Stomach (tissue), 9 donors: ENCODE results near the gene KDM8. TPM values are rescaled to one million over a fixed set of nuclear protein-coding genes. Genes with fewer than 3 reads are reported as not detected.
A peak's percentile ranks its signal among the peaks of the same experiment; 100 is the strongest.

Experiments used
- DNase-seq, 2 donors: peaks; one replicate each; pipeline versions ENCODE4 v3.0.0 to v3.0.0-alpha.2; 2013 to 2019
- H3K27ac ChIP-seq, 5 donors: fragments of 200-600 bp in 4 of 5; sonication (generic) in 4 of 5; one replicate each; pipeline ENCODE4 v1.5.1; 2013 to 2019; ENCODE audit warnings: mild to moderate bottlenecking in 1 of 5, moderate library complexity in 1 of 5
- H3K27me3 ChIP-seq, 3 donors: fragments of 200-600 bp; sonication (generic); one replicate each; pipeline ENCODE4 v1.5.1; 2017 to 2019; ENCODE audit warnings: mixed run types in 1 of 3
- H3K36me3 ChIP-seq, 4 donors: fragments of 200-600 bp; sonication (generic); 1 replicate in 3 of 4; 2 replicates in 1 of 4; pipeline ENCODE4 v1.5.1; 2016 to 2019
- H3K4me1 ChIP-seq, 4 donors: fragments of 200-600 bp; sonication (generic); one replicate each; pipeline ENCODE4 v1.5.1; 2016 to 2019
- H3K4me3 ChIP-seq, 4 donors: fragments of 200-600 bp; sonication (generic) in 3 of 4; one replicate each; pipeline ENCODE4 v1.5.1; 2016 to 2019; ENCODE audit warnings: mild to moderate bottlenecking in 1 of 4
- H3K9me3 ChIP-seq, 4 donors: fragments of 200-600 bp; sonication (generic); one replicate each; pipeline ENCODE4 v1.5.1; 2016 to 2019
- EP300 ChIP-seq: sonication (generic); formaldehyde crosslinking; IDR thresholded peaks from one replicate; pipeline ENCODE4 v1.6.1; 2017; ENCODE audit warnings: antibody characterized with exemption
- POLR2A ChIP-seq, 4 donors: fragments of 450-650 bp; IDR thresholded peaks; one replicate each; pipeline ENCODE4 v1.6.1; 2016; ENCODE audit warnings: antibody characterized with exemption in 4 of 4, control low read depth in 2 of 4, mild to moderate bottlenecking in 1 of 4, moderate library complexity in 1 of 4
- POLR2AphosphoS5 ChIP-seq, 3 donors: sonication (generic); formaldehyde crosslinking; IDR thresholded peaks; one replicate each; pipeline ENCODE4 v1.6.1; 2016; ENCODE audit warnings: antibody characterized with exemption in 3 of 3
- WGBS, 5 donors: extraction: QIAGEN DNeasy Blood & Tissue Kit in 3 of 5; methylation state at CpG; one replicate each; pipeline versions ENCODE4 v1.1.5 to v1.1.7; 2013 to 2018; 5-methylcytosine and 5-hydroxymethylcytosine counted together
- intact Hi-C: fragments of 100-400 bp; cut with DNase I; formaldehyde crosslinking; loops from one replicate; pipeline ENCODE4 v1.15.1; 2023; ENCODE audit warnings: low total_unique reads
- polyA plus RNA-seq, 3 donors: library from polyadenylated mRNA; stranded (reverse); fragments of 200-250 nt; gene quantifications; one replicate each; pipeline ENCODE4 v1.2.3, GENCODE V29; 2013
- total RNA-seq, 5 donors: library from RNA; depleted of rRNA; stranded (reverse); fragments of >200 nt; gene quantifications; one replicate each; pipeline versions ENCODE4 v1.1.0 to v1.2.3, GENCODE V29; 2014 to 2016
- TF ChIP-seq, protein P1 (sequence below), 7 experiments: fragments of 450-650 bp in 4 of 7; fragments of 200-600 bp in 3 of 7; sonication (generic) in 3 of 7; IDR thresholded peaks; one replicate each; pipeline ENCODE4 v1.5.1; 2016 to 2019; ENCODE audit warnings: antibody characterized with exemption in 7 of 7, control low read depth in 2 of 7, mild to moderate bottlenecking in 1 of 7
- donor health status: healthy with polysubstance abuse.
- donor health status: Bipolar disorder and iron deficiency.
- donor health status: healthy.

KDM8 gene
- total and polyA plus RNA-seq, 8 donors, result 1.4 to 58.3 (median 2.9) TPM

DNA sequence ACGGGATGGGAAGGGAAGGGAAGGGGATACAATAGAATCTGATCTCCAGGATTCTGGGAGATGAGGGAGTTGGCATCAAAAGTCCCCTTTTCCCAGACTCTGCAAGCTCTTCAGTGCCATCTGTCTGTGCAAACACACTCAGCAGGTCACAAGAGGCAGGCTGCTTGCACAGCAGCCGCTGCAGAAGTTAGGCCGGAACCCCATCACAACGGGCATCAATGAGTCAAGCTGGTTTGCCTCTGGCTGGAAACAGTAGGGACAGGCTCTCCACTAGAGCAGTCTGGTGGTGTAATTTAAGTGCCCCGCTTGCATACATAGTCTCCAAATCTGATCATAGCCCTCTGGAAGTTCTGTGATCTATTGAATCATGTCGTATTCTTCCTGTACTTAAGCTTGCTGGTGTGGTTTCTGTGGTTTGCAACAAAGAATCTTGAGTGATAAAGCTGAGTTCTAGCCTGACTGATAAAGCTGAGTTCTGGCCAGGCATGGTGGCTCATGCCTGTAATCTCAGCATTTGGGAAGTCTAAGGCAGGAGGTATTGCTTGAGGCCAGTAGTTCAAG lies 33.7 kb upstream of the KDM8 start:
- Histone ChIP-seq H3K36me3 (no peaks in the 10 kb centered on the region), H3K4me1 (peaks cover 0 to 5% (median 2%) of the 10 kb centered on the region in 4 donors), H3K27me3 (no peaks in the 10 kb centered on the region), H3K4me3 (no peak overlapping the region), H3K27ac (no peak overlapping the region), H3K9me3 (no peaks in the 10 kb centered on the region)
- DNase-seq, result peak; percentile 40 to 50
- TF ChIP-seq EP300, result no peak
- no peak for TF ChIP-seq POLR2AphosphoS5 (IDR thresholded peaks at IDR 0.05)
- no peak for TF ChIP-seq POLR2A (IDR thresholded peaks at IDR 0.05)
- TF ChIP-seq, protein P1, sequence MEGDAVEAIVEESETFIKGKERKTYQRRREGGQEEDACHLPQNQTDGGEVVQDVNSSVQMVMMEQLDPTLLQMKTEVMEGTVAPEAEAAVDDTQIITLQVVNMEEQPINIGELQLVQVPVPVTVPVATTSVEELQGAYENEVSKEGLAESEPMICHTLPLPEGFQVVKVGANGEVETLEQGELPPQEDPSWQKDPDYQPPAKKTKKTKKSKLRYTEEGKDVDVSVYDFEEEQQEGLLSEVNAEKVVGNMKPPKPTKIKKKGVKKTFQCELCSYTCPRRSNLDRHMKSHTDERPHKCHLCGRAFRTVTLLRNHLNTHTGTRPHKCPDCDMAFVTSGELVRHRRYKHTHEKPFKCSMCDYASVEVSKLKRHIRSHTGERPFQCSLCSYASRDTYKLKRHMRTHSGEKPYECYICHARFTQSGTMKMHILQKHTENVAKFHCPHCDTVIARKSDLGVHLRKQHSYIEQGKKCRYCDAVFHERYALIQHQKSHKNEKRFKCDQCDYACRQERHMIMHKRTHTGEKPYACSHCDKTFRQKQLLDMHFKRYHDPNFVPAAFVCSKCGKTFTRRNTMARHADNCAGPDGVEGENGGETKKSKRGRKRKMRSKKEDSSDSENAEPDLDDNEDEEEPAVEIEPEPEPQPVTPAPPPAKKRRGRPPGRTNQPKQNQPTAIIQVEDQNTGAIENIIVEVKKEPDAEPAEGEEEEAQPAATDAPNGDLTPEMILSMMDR (IDR thresholded peaks at IDR 0.05), result no peak
- intact Hi-C loops, result loop anchor here (10.0 kb wide), 2 partner anchors 205 to 285 kb away; no protein-coding TSS in a partner anchor
- WGBS, 5 donors, result 16 to 52% (median 35%) methylated on average over 6 of the region's 6 CpGs

DNA sequence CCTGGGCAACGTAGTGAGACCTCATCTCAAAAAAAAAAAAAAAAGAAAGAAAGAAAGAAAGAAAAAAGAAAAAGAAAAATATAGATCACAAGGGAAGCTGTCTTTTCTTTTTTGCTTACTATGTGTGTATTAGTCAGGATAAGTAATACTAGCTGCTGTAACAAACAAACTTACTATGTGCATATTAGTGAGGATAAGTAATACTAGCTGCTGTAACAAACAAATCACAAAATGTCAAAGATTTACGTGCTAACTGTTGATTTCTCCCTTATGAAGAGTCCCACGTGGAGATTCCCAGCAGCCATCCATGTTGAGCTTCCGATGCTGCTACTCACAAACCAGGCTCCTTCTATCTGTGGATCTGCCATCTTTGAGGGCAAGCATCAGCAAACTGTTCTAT lies 31.7 kb upstream of the KDM8 start:
- WGBS, 5 donors, result 47 to 90% (median 77%) methylated on average over 4 of the region's 4 CpGs
- no peaks in the 10 kb centered on the region for H3K9me3 ChIP-seq
- H3K27ac ChIP-seq, result no peak overlapping the region
- no peak for DNase-seq
- peaks cover 0 to 5% (median 2%) of the 10 kb centered on the region in 4 donors for H3K4me1 ChIP-seq
- no peaks in the 10 kb centered on the region for H3K27me3 ChIP-seq
- no peaks in the 10 kb centered on the region for H3K36me3 ChIP-seq
- TF ChIP-seq EP300 (no peak), POLR2AphosphoS5 (IDR thresholded peaks at IDR 0.05) (no peak), POLR2A (IDR thresholded peaks at IDR 0.05) (no peak)
- TF ChIP-seq, protein P1 (IDR thresholded peaks at IDR 0.05), result no peak
- no peak overlapping the region for H3K4me3 ChIP-seq
- intact Hi-C loops, result loop anchor here (10.0 kb wide), 2 partner anchors 203 to 283 kb away; no protein-coding TSS in a partner anchor

DNA sequence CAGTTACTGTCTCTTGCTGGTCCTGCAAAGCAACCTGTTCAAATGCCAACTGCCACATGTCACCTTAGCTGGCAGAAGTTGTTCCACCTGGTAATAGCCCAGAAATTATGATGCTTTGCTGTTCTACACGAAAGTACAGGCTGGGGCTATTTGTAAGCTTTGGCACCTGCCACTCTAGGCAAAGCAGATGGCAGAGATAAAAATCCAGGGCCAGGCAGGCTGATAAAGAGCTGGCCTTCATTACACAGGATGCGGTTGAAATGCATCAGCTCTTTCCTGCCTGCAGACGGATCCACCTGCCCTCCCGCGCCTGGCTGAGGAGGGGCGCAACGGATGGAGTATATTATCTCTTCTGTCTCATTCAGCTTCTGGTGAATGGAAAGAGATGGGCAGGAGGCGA lies 29.3 kb upstream of the KDM8 start:
- intact Hi-C loops, result loop anchor here (10.0 kb wide), 2 partner anchors 201 to 281 kb away; no protein-coding TSS in a partner anchor
- H3K4me3 ChIP-seq, result no peak overlapping the region
- no peaks in the 10 kb centered on the region for H3K36me3 ChIP-seq
- peak in 1 of 2 donors; percentile 64 for DNase-seq
- WGBS, 5 donors, result 29 to 40% (median 32%) methylated on average over 7 to 8 of the region's 8 CpGs
- no peaks in the 10 kb centered on the region for H3K27me3 ChIP-seq
- TF ChIP-seq EP300 (no peak), POLR2AphosphoS5 (IDR thresholded peaks at IDR 0.05) (no peak), POLR2A (IDR thresholded peaks at IDR 0.05) (no peak)
- TF ChIP-seq, protein P1 (IDR thresholded peaks at IDR 0.05), result no peak
- H3K4me1 ChIP-seq, result peaks cover 0 to 7% (median 3%) of the 10 kb centered on the region in 4 donors
- no peaks in the 10 kb centered on the region for H3K9me3 ChIP-seq
- no peak overlapping the region for H3K27ac ChIP-seq

DNA sequence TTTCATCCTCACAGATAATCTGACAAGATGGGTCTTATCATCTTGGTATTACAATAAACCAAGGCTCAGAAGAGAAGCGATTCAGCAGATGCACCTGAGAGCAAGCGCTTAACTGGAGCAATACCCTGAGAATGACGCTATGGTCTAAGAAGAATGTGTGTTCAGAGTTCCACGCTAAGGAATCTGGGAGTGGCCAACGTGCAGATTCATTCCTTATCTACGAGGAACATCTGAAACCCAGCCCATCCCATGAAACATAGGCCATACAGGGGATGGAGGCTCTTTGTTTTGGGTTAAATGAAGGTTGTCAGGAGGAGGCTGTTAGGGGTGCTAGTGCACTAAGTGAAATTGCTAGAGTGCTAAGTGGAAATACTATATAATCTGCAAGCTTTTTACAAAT lies 28.5 kb upstream of the KDM8 start:
- no peak for DNase-seq
- intact Hi-C loops, result loop anchor here (10.0 kb wide), 2 partner anchors 200 to 280 kb away; no protein-coding TSS in a partner anchor
- TF ChIP-seq EP300 (no peak), POLR2A (IDR thresholded peaks at IDR 0.05) (no peak), POLR2AphosphoS5 (IDR thresholded peaks at IDR 0.05) (no peak)
- TF ChIP-seq, protein P1 (IDR thresholded peaks at IDR 0.05), result no peak
- no peaks in the 10 kb centered on the region for H3K36me3 ChIP-seq
- no peaks in the 10 kb centered on the region for H3K27me3 ChIP-seq
- no peak overlapping the region for H3K27ac ChIP-seq
- 39 to 58% (median 45%) methylated on average over 6 of the region's 6 CpGs for whole genome bisulfite sequencing, 5 donors
- peaks cover 0 to 15% (median 7%) of the 10 kb centered on the region in 4 donors for H3K4me1 ChIP-seq
- H3K9me3 ChIP-seq, result no peaks in the 10 kb centered on the region
- no peak overlapping the region for H3K4me3 ChIP-seq
